H9 (cell line): ENCODE data around the gene ZNF407. TPM values are rescaled to one million over a fixed set of nuclear protein-coding genes. Genes with fewer than 3 reads are reported as not detected.

Experiments
- DNase-seq: peaks from one replicate; pipeline ENCODE4 v3.0.0-alpha.2; 2017
- H2AFZ ChIP-seq: one replicate; pipeline ENCODE4 v1.6.1; 2013; ENCODE audit warnings: mild to moderate bottlenecking, low read length, control low read depth, moderate library complexity
- H2AK5ac ChIP-seq: 2 replicates; pipeline ENCODE4 v1.6.1; 2013; ENCODE audit warnings: low read length, control low read depth, mixed read lengths; ENCODE audit not compliant: insufficient read length
- H2BK120ac ChIP-seq: one replicate; pipeline ENCODE4 v1.6.1; 2013; ENCODE audit warnings: low read depth, mild to moderate bottlenecking, low read length, control low read depth, inconsistent platforms; ENCODE audit not compliant: poor library complexity, severe bottlenecking
- H2BK12ac ChIP-seq: 2 replicates; pipeline ENCODE4 v1.6.1; 2013; ENCODE audit warnings: low read length, control low read depth, mixed read lengths, low read depth; ENCODE audit not compliant: insufficient read length
- H2BK15ac ChIP-seq: 2 replicates; pipeline ENCODE4 v1.6.1; 2013; ENCODE audit warnings: low read depth, low read length, control low read depth
- H2BK20ac ChIP-seq: one replicate; pipeline ENCODE4 v1.6.1; 2013; ENCODE audit warnings: low read depth, mild to moderate bottlenecking, low read length, control low read depth, inconsistent platforms; ENCODE audit not compliant: poor library complexity, severe bottlenecking
- H2BK5ac ChIP-seq: 2 replicates; pipeline ENCODE4 v1.6.1; 2013; ENCODE audit warnings: low read length, control low read depth, mixed read lengths; ENCODE audit not compliant: insufficient read length
- H3K14ac ChIP-seq: 2 replicates; pipeline ENCODE4 v1.6.1; 2013; ENCODE audit warnings: low read length, control low read depth; ENCODE audit not compliant: insufficient read depth
- H3K18ac ChIP-seq: 2 replicates; pipeline ENCODE4 v1.6.1; 2013; ENCODE audit warnings: low read depth, mild to moderate bottlenecking, mixed read lengths, low read length, control low read depth; ENCODE audit not compliant: insufficient read length
- H3K23ac ChIP-seq: 2 replicates; pipeline ENCODE4 v1.6.1; 2013; ENCODE audit warnings: low read length, control low read depth, mixed read lengths, low read depth; ENCODE audit not compliant: insufficient read length
- H3K23me2 ChIP-seq: 2 replicates; pipeline ENCODE4 v1.6.1; 2013; ENCODE audit warnings: low read depth, mild to moderate bottlenecking, mixed read lengths, low read length, control low read depth; ENCODE audit not compliant: insufficient read length, poor library complexity, severe bottlenecking
- H3K27ac ChIP-seq: 2 replicates; pipeline ENCODE4 v1.5.1; 2013; ENCODE audit warnings: low read length, control low read depth, mixed read lengths, low read depth; ENCODE audit not compliant: insufficient read length
- H3K27me3 ChIP-seq: 2 replicates; pipeline ENCODE4 v1.6.1; 2013; ENCODE audit warnings: low read length, control low read depth, inconsistent platforms; ENCODE audit not compliant: insufficient read depth
- H3K4ac ChIP-seq: 2 replicates; pipeline ENCODE4 v1.6.1; 2013; ENCODE audit warnings: low read depth, mild to moderate bottlenecking, control low read depth, inconsistent platforms, low read length, moderate library complexity
- H3K4me1 ChIP-seq: 2 replicates; pipeline ENCODE4 v1.6.1; 2013; ENCODE audit warnings: low read length, control low read depth, inconsistent platforms; ENCODE audit not compliant: insufficient read depth
- H3K4me2 ChIP-seq: 2 replicates; pipeline ENCODE4 v1.6.1; 2013; ENCODE audit warnings: low read length, control low read depth, mixed read lengths; ENCODE audit not compliant: insufficient read length, insufficient read depth
- H3K56ac ChIP-seq: 2 replicates; pipeline ENCODE4 v1.6.1; 2013; ENCODE audit warnings: low read depth, mild to moderate bottlenecking, mixed read lengths, low read length, control low read depth; ENCODE audit not compliant: insufficient read length
- H3K79me1 ChIP-seq: 2 replicates; pipeline ENCODE4 v1.6.1; 2013; ENCODE audit warnings: low read depth, mild to moderate bottlenecking, moderate library complexity, low read length, control low read depth, inconsistent platforms; ENCODE audit not compliant: insufficient read depth, poor library complexity, severe bottlenecking
- H3K79me2 ChIP-seq: 2 replicates; pipeline ENCODE4 v1.6.1; 2013; ENCODE audit warnings: low read length, control low read depth, inconsistent platforms; ENCODE audit not compliant: insufficient read depth
- H3K9ac ChIP-seq: 2 replicates; pipeline ENCODE4 v1.6.1; 2013; ENCODE audit warnings: low read length, control low read depth, mixed read lengths; ENCODE audit not compliant: insufficient read length; ENCODE audit errors: extremely low read depth
- H3K9me3 ChIP-seq: one replicate; pipeline ENCODE4 v1.6.1; 2013; ENCODE audit warnings: low read depth, low read length, inconsistent platforms; ENCODE audit not compliant: control insufficient read depth
- H3T11ph ChIP-seq: one replicate; pipeline ENCODE4 v1.6.1; 2013; ENCODE audit warnings: mild to moderate bottlenecking, low read length, control low read depth, inconsistent platforms
- H4K20me1 ChIP-seq: one replicate; pipeline ENCODE4 v1.6.1; 2013; ENCODE audit not compliant: control insufficient read depth, insufficient read length, insufficient read depth
- H4K5ac ChIP-seq: 2 replicates; pipeline ENCODE4 v1.6.1; 2013; ENCODE audit warnings: low read depth, mild to moderate bottlenecking, mixed read lengths, low read length, control low read depth; ENCODE audit not compliant: insufficient read length
- H4K8ac ChIP-seq: replicated peaks from 2 replicates; pipeline ENCODE4 v1.6.1; 2013; ENCODE audit warnings: low read length, control low read depth, mixed read lengths, low read depth; ENCODE audit not compliant: insufficient read length
- H4K91ac ChIP-seq: 2 replicates; pipeline ENCODE4 v1.6.1; 2013; ENCODE audit warnings: low read depth, mild to moderate bottlenecking, moderate library complexity, mixed read lengths, low read length, control low read depth; ENCODE audit not compliant: insufficient read length
- H3K27ac Mint-ChIP-seq, 3 experiments: 2 replicates in 2 of 3; 3 replicates in 1 of 3; pipeline ENCODE4 v1.8.0; 2020 to 2021; ENCODE audit warnings: mixed read lengths in 3 of 3, mild to moderate bottlenecking in 1 of 3, moderate library complexity in 1 of 3
- H3K27me3 Mint-ChIP-seq: 2 replicates; pipeline ENCODE4 v1.8.0; 2021; ENCODE audit warnings: low read depth, mild to moderate bottlenecking, moderate library complexity, mixed read lengths
- H3K36me3 Mint-ChIP-seq, 3 experiments: 2 replicates in 2 of 3; 3 replicates in 1 of 3; pipeline ENCODE4 v1.8.0; 2020 to 2021; ENCODE audit warnings: low read depth in 3 of 3, mixed read lengths in 3 of 3; ENCODE audit not compliant: insufficient read depth in 1 of 3
- H3K4me1 Mint-ChIP-seq, 2 experiments: 2 replicates each; pipeline ENCODE4 v1.8.0; 2020; ENCODE audit warnings: mixed read lengths in 2 of 2
- H3K4me3 Mint-ChIP-seq, 2 experiments: 2 replicates in 1 of 2; 3 replicates in 1 of 2; pipeline ENCODE4 v1.8.0; 2020 to 2021; ENCODE audit warnings: mild to moderate bottlenecking in 2 of 2, mixed read lengths in 2 of 2, moderate library complexity in 1 of 2
- H3K9me3 Mint-ChIP-seq, 2 experiments: 2 replicates in 1 of 2; 3 replicates in 1 of 2; pipeline ENCODE4 v1.8.0; 2020; ENCODE audit warnings: mild to moderate bottlenecking in 2 of 2, mixed read lengths in 2 of 2, moderate library complexity in 1 of 2
- CTCF ChIP-seq: fragments of 200-600 bp; sonication (generic); conservative IDR thresholded peaks from 3 replicates; pipeline ENCODE4 v1.8.0; 2021; ENCODE audit warnings: antibody characterized with exemption, mild to moderate bottlenecking
- WGBS: extraction: QIAGEN DNeasy Blood & Tissue Kit; methylation state at CpG from one replicate; pipeline ENCODE4 v1.1.7; 2013; ENCODE audit warnings: missing lambda C conversion rate, low lambda C conversion rate, mixed read lengths; ENCODE audit not compliant: insufficient read length; ENCODE audit errors: extremely low coverage; 5-methylcytosine and 5-hydroxymethylcytosine counted together
- total RNA-seq: library from RNA; stranded (reverse); gene quantifications from 2 replicates; pipeline ENCODE4 v1.2.1, GENCODE V29; 2021

The ZNF407 gene
- total RNA-seq, 1 experiment from 2014 or later: 8.7 TPM

- no peak overlapping the region for H3K4me3 Mint-ChIP-seq
- peaks cover 0 to 5% of the 10 kb centered on the region in 2 experiments; a peak in 1 of 4 replicates for H3K4me1 Mint-ChIP-seq
- H3K56ac ChIP-seq: no peak overlapping the region
These were observed 468.6 kb downstream of the ZNF407 start for GRCh38 chr18:75066021-75066880.

More at GRCh38 chr18:75066021-75066880, 468.6 kb downstream of the ZNF407 start:
- Histone ChIP-seq H4K5ac (no peak overlapping the region), H3K27ac (no peak overlapping the region), H3K23ac (no peak overlapping the region), H4K91ac (no peak overlapping the region), H3K14ac (no peak overlapping the region), H2AFZ (no peak overlapping the region), H3K27me3 (no peaks in the 10 kb centered on the region), H3K9me3 (no peaks in the 10 kb centered on the region), H3K4me2 (no peak overlapping the region), H3K9ac (no peak overlapping the region), H2BK12ac (no peak overlapping the region), H2BK120ac (no peak overlapping the region), H3T11ph (no peak overlapping the region), H4K8ac (no peak overlapping the region), H3K79me2 (no peaks in the 10 kb centered on the region), H4K20me1 (no peaks in the 10 kb centered on the region), H3K4ac (no peak overlapping the region), H3K23me2 (no peaks in the 10 kb centered on the region), H2AK5ac (no peak overlapping the region), H2BK20ac (no peak overlapping the region), H3K18ac (no peak overlapping the region), H3K79me1 (no peaks in the 10 kb centered on the region), H2BK5ac (no peak overlapping the region), H3K4me1 (no peaks in the 10 kb centered on the region), H2BK15ac (no peak overlapping the region)
- Mint-ChIP-seq H3K9me3 (no peaks in the 10 kb centered on the region; a peak in 1 of 5 replicates), H3K27ac (peak overlapping the region in 1 of 3 experiments; percentile 62; a peak in 2 of 7 replicates), H3K27me3 (0 out of 2 replicates have a peak, but pooled peaks cover 2% of the 10 kb centered on the region), H3K36me3 (peaks cover 2 to 3% (median 2%) of the 10 kb centered on the region in 3 experiments; a peak in 1 of 7 replicates)
- WGBS: no CpG with 5 or more reads among the region's 16 CpGs
- TF ChIP-seq CTCF: no peak
- no peak for DNase-seq
